ENCODE measurements around the gene ETV3.

ETV3 gene

DNA sequence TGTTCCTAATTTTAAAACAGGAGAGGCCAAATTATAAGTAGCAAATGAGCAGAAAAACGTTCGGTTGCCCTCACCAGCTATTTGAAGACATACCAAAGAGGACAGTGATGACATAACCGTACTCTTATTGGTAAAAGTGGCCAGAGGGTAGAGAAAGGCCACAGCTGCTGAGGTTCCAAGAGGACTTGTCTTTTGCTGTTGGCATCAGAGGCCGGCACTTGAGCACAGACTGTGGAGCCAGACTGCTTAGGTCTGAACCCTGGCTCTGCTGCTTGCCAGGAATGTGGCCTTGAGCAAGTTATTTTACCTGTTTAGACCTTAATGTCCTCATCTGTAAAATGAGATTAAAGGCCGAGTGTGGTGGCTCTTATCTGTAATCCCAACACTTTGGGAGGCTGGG, 53.5 kb downstream of the ETV3 start:
- H2AFZ ChIP-seq (ENCODE audit: low read depth, low read length): no peak overlapping the region
- H2BK5ac ChIP-seq (ENCODE audit: low read depth, low read length, poor library complexity, severe bottlenecking): no peak overlapping the region
- no peak overlapping the region for H2AK5ac ChIP-seq (ENCODE audit: low read length, severe bottlenecking)
- H3K9me3 ChIP-seq (ENCODE audit: control insufficient read depth, low read length): no peaks in the 10 kb centered on the region
- no peak overlapping the region for H3K4me2 ChIP-seq (ENCODE audit: low read length, poor library complexity, severe bottlenecking)
- H3K36me3 ChIP-seq (ENCODE audit: control insufficient read depth in 1 of 2, insufficient read depth in 2 of 2, low read depth in 1 of 2, low read length in 2 of 2): no peaks in the 10 kb centered on the region
- no peak overlapping the region for H3K4ac ChIP-seq (ENCODE audit: low read depth in 1 of 2, low read length in 2 of 2)
- no peak overlapping the region for H2BK12ac ChIP-seq (ENCODE audit: low read length in 2 of 2)
- no peak overlapping the region for H2BK15ac ChIP-seq (ENCODE audit: low read depth, poor library complexity, severe bottlenecking)
- H4K8ac ChIP-seq (ENCODE audit: low read length): no peak overlapping the region
- no peak overlapping the region for H3K27ac ChIP-seq (ENCODE audit: low read length, poor library complexity, severe bottlenecking)
- no peak overlapping the region for H3K14ac ChIP-seq (ENCODE audit: low read length in 2 of 2)
- 86% methylated on average over 5 of the region's 5 CpGs for WGBS
- H3K18ac ChIP-seq (ENCODE audit: low read depth in 1 of 2, low read length in 2 of 2): no peak overlapping the region
- peaks cover 5 to 9% of the 10 kb centered on the region in 2 experiments for H3K27me3 ChIP-seq (ENCODE audit: control insufficient read depth in 1 of 2, insufficient read depth in 1 of 2, low read length in 2 of 2)
- no peak for DNase-seq
- no peak overlapping the region for H4K91ac ChIP-seq (ENCODE audit: low read length)
- no peak overlapping the region for H3K4me3 ChIP-seq (ENCODE audit: insufficient read depth in 1 of 2, low read depth in 1 of 2, low read length in 2 of 2)
- H3K79me1 ChIP-seq (replicated peaks; ENCODE audit: low read length, poor library complexity, severe bottlenecking): no peaks in the 10 kb centered on the region
- H3K9ac ChIP-seq (ENCODE audit: low read length): no peak overlapping the region
- H3K4me1 ChIP-seq (ENCODE audit: control insufficient read depth, insufficient read depth, low read depth, low read length): no peaks in the 10 kb centered on the region
- H2BK120ac ChIP-seq (ENCODE audit: low read depth, low read length): no peak overlapping the region
- H3K23ac ChIP-seq (ENCODE audit: low read length in 2 of 2): no peak overlapping the region

DNA sequence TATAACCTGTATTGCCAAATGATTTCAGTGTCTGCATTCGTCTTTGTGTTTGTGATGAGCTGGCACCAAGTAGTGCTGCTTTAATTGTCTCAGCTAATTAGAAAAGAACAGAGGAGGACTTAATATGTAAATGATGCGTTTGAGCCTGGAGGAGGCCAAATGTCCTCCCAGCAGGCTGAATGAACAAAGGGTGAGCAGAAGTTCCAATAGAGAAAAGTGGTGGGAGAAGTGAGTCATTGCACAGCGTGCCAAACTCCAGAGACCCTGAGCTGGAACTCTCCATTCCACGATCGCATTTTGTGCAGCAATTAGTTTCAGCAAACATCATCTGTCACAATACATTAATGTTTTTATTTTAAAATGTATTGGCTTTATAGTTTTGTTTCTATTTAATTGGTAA, 56.5 kb downstream of the ETV3 start:
- Histone ChIP-seq H3K4me1 (ENCODE audit: control insufficient read depth, insufficient read depth, low read depth, low read length) (no peaks in the 10 kb centered on the region), H2BK5ac (ENCODE audit: low read depth, low read length, poor library complexity, severe bottlenecking) (no peak overlapping the region), H3K27ac (ENCODE audit: low read length, poor library complexity, severe bottlenecking) (no peak overlapping the region), H2BK12ac (ENCODE audit: low read length in 2 of 2) (no peak overlapping the region), H4K8ac (ENCODE audit: low read length) (no peak overlapping the region), H3K4me3 (ENCODE audit: insufficient read depth in 1 of 2, low read depth in 1 of 2, low read length in 2 of 2) (no peak overlapping the region), H2AK5ac (ENCODE audit: low read length, severe bottlenecking) (no peak overlapping the region), H3K23ac (ENCODE audit: low read length in 2 of 2) (no peak overlapping the region), H2AFZ (ENCODE audit: low read depth, low read length) (no peak overlapping the region), H3K14ac (ENCODE audit: low read length in 2 of 2) (no peak overlapping the region), H3K18ac (ENCODE audit: low read depth in 1 of 2, low read length in 2 of 2) (no peak overlapping the region), H3K9me3 (ENCODE audit: control insufficient read depth, low read length) (no peaks in the 10 kb centered on the region), H4K91ac (ENCODE audit: low read length) (no peak overlapping the region), H2BK15ac (ENCODE audit: low read depth, poor library complexity, severe bottlenecking) (no peak overlapping the region), H3K79me1 (replicated peaks; ENCODE audit: low read length, poor library complexity, severe bottlenecking) (no peaks in the 10 kb centered on the region), H3K9ac (ENCODE audit: low read length) (no peak overlapping the region), H3K4me2 (ENCODE audit: low read length, poor library complexity, severe bottlenecking) (no peak overlapping the region), H3K36me3 (ENCODE audit: control insufficient read depth in 1 of 2, insufficient read depth in 2 of 2, low read depth in 1 of 2, low read length in 2 of 2) (no peaks in the 10 kb centered on the region), H3K4ac (ENCODE audit: low read depth in 1 of 2, low read length in 2 of 2) (no peak overlapping the region), H3K27me3 (ENCODE audit: control insufficient read depth in 1 of 2, insufficient read depth in 1 of 2, low read length in 2 of 2) (peaks cover 11 to 19% of the 10 kb centered on the region in 2 experiments), H2BK120ac (ENCODE audit: low read depth, low read length) (no peak overlapping the region)
- WGBS: 56% methylated on average over 2 of the region's 5 CpGs
- no peak for DNase-seq

DNA sequence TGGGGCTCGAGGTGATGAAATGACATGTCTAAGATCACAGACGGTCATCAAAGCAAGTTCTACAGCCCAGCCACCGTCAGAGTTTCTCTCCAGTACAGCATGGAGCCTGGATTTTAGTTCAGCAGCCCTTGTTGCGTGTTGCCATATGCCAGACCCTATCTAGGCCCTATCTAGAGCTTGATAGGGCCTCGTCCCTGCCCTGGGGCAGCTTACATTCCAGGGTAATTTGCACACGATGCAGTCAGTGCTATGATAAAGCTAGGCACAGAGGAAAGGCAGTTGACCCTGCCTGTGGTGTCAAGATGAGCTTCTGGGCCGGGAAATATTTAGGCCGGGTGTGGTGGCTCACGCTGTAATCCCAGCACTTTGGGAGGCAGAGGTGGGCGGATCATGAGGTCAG, 57.5 kb downstream of the ETV3 start:
- no peaks in the 10 kb centered on the region for H3K79me1 ChIP-seq (replicated peaks; ENCODE audit: low read length, poor library complexity, severe bottlenecking)
- no peaks in the 10 kb centered on the region for H3K9me3 ChIP-seq (ENCODE audit: control insufficient read depth, low read length)
- no peak overlapping the region for H3K23ac ChIP-seq (ENCODE audit: low read length in 2 of 2)
- peaks cover 11 to 23% of the 10 kb centered on the region in 2 experiments for H3K27me3 ChIP-seq (ENCODE audit: control insufficient read depth in 1 of 2, insufficient read depth in 1 of 2, low read length in 2 of 2)
- no peak for DNase-seq
- no peak overlapping the region for H4K91ac ChIP-seq (ENCODE audit: low read length)
- no peak overlapping the region for H2BK12ac ChIP-seq (ENCODE audit: low read length in 2 of 2)
- no peak overlapping the region for H3K18ac ChIP-seq (ENCODE audit: low read depth in 1 of 2, low read length in 2 of 2)
- no peak overlapping the region for H3K4ac ChIP-seq (ENCODE audit: low read depth in 1 of 2, low read length in 2 of 2)
- no peak overlapping the region for H2BK120ac ChIP-seq (ENCODE audit: low read depth, low read length)
- no peak overlapping the region for H2AK5ac ChIP-seq (ENCODE audit: low read length, severe bottlenecking)
- no peak overlapping the region for H2BK5ac ChIP-seq (ENCODE audit: low read depth, low read length, poor library complexity, severe bottlenecking)
- no peak overlapping the region for H2BK15ac ChIP-seq (ENCODE audit: low read depth, poor library complexity, severe bottlenecking)
- no peak overlapping the region for H4K8ac ChIP-seq (ENCODE audit: low read length)
- H3K9ac ChIP-seq (ENCODE audit: low read length): no peak overlapping the region
- no peaks in the 10 kb centered on the region for H3K36me3 ChIP-seq (ENCODE audit: control insufficient read depth in 1 of 2, insufficient read depth in 2 of 2, low read depth in 1 of 2, low read length in 2 of 2)
- no peaks in the 10 kb centered on the region for H3K4me1 ChIP-seq (ENCODE audit: control insufficient read depth, insufficient read depth, low read depth, low read length)
- WGBS: 76% methylated on average over 10 of the region's 10 CpGs
- H3K27ac ChIP-seq (ENCODE audit: low read length, poor library complexity, severe bottlenecking): no peak overlapping the region
- no peak overlapping the region for H3K4me3 ChIP-seq (ENCODE audit: insufficient read depth in 1 of 2, low read depth in 1 of 2, low read length in 2 of 2)
- no peak overlapping the region for H3K14ac ChIP-seq (ENCODE audit: low read length in 2 of 2)
- no peak overlapping the region for H3K4me2 ChIP-seq (ENCODE audit: low read length, poor library complexity, severe bottlenecking)
- H2AFZ ChIP-seq (ENCODE audit: low read depth, low read length): no peak overlapping the region

DNA sequence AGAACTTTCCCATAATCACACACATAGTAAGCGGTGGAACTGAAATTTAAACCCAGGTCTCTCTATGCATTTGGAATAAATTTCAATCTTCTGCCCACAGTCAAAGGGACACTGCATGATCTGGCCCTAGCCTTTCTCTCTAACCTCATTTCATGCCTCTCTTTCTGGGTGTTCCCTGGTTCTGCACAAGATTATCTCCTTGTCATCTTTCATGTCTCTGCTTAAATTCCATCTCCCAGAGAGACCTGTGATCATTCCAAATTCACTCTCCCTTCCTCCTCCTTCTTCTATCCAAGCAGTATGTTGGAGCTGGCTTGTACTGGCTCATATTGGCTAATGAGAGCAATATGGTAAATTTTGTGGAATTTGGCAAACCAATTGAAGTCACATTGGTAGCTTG, 60.8 kb downstream of the ETV3 start:
- Histone ChIP-seq H2AK5ac (ENCODE audit: low read length, severe bottlenecking) (no peak overlapping the region), H3K79me1 (replicated peaks; ENCODE audit: low read length, poor library complexity, severe bottlenecking) (no peaks in the 10 kb centered on the region), H3K14ac (ENCODE audit: low read length in 2 of 2) (no peak overlapping the region), H3K9me3 (ENCODE audit: control insufficient read depth, low read length) (no peaks in the 10 kb centered on the region), H3K4me1 (ENCODE audit: control insufficient read depth, insufficient read depth, low read depth, low read length) (peaks cover 3% of the 10 kb centered on the region), H3K27me3 (ENCODE audit: control insufficient read depth in 1 of 2, insufficient read depth in 1 of 2, low read length in 2 of 2) (peaks cover 11 to 13% of the 10 kb centered on the region in 2 experiments), H3K18ac (ENCODE audit: low read depth in 1 of 2, low read length in 2 of 2) (no peak overlapping the region), H2BK120ac (ENCODE audit: low read depth, low read length) (no peak overlapping the region), H3K4ac (ENCODE audit: low read depth in 1 of 2, low read length in 2 of 2) (no peak overlapping the region), H3K27ac (ENCODE audit: low read length, poor library complexity, severe bottlenecking) (no peak overlapping the region), H2AFZ (ENCODE audit: low read depth, low read length) (no peak overlapping the region), H2BK15ac (ENCODE audit: low read depth, poor library complexity, severe bottlenecking) (no peak overlapping the region), H3K4me2 (ENCODE audit: low read length, poor library complexity, severe bottlenecking) (no peak overlapping the region), H2BK12ac (ENCODE audit: low read length in 2 of 2) (no peak overlapping the region), H4K8ac (ENCODE audit: low read length) (no peak overlapping the region), H3K4me3 (ENCODE audit: insufficient read depth in 1 of 2, low read depth in 1 of 2, low read length in 2 of 2) (no peak overlapping the region), H3K36me3 (ENCODE audit: control insufficient read depth in 1 of 2, insufficient read depth in 2 of 2, low read depth in 1 of 2, low read length in 2 of 2) (no peaks in the 10 kb centered on the region), H3K9ac (ENCODE audit: low read length) (no peak overlapping the region), H4K91ac (ENCODE audit: low read length) (no peak overlapping the region), H3K23ac (ENCODE audit: low read length in 2 of 2) (no peak overlapping the region), H2BK5ac (ENCODE audit: low read depth, low read length, poor library complexity, severe bottlenecking) (no peak overlapping the region)
- 94% methylated on average over 1 of the region's 1 CpG for WGBS
- DNase-seq: no peak
